DOHH2 (cell line): Measurements from ENCODE around the gene NPM1.
"Not testable (repeated sequence)": the region's sequence is repeated elsewhere in the genome, so short reads cannot be mapped to it uniquely, and the experiment has no call there.

Source experiments
- CTCF ChIP-seq: fragments of 200-600 bp; sonication (generic); IDR thresholded peaks from one replicate; pipeline ENCODE4 v1.5.1; 2014; ENCODE audit warnings: antibody characterized with exemption, mild to moderate bottlenecking, low read depth, low read length; ENCODE audit not compliant: poor library complexity, severe bottlenecking
- EZH2phosphoT487 ChIP-seq: fragments of 200-600 bp; sonication (generic); IDR thresholded peaks from 2 replicates; pipeline ENCODE4 v1.6.1; 2017; ENCODE audit warnings: borderline replicate concordance, mild to moderate bottlenecking, antibody characterized with exemption, low read length, moderate library complexity, mixed read lengths

GRCh38 chr5:171396583-171396982 lies 8.9 kb downstream of the NPM1 start:
- TF ChIP-seq CTCF, EZH2phosphoT487: not testable (repeated sequence)
